ENCODE data around the gene CEP78. TPM values are rescaled to one million over a fixed set of nuclear protein-coding genes. Genes with fewer than 3 reads are reported as not detected.

CEP78 gene
- total RNA-seq, 1 donor from 2014 or later: 21.5 TPM

DNA sequence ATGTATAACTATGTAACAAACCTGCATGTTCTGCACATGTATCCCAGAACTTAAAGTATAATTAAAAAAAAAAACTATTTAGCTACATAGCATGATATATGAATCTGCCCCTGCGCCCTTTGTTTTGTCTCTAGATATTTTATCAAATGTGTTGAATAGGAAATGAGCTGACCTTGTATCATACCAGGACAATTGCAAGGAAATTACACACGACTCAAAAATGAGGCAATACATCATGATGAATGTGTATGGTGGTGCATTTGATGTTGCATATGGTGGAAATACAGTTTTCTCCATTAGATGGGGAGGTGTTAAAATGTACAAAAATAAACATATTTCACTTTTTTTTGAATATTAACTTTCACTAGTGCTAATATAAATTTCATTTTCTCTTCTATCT, 28.6 kb upstream of the CEP78 start:
- no peak for FAIRE-seq
- H3K4me1 Mint-ChIP-seq (ENCODE audit: low read depth, unreplicated experiment): peaks cover 3% of the 10 kb centered on the region

DNA sequence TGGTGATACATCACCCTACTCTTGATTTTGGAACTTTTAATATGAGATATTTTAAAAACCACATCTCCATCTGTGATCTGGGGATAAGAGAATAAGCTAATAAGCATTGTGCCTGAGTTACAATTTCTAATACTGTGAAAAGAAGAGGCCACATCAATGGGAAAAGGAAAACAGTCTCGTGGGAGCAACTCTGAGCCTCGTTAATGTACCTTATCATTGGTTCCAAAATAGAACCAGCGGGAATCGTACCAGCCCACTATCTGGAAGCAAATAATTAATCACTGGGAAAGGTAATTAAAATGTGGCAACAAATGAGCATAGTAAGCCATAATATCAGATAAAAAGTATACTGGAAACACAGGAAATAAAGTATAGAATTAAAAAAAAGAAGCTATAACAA, 28.0 kb upstream of the CEP78 start:
- TF ChIP-seq EZH2 (IDR thresholded peaks at IDR 0.05; ENCODE audit: insufficient read depth, low read length): no peak
- TF ChIP-seq, protein P1, sequence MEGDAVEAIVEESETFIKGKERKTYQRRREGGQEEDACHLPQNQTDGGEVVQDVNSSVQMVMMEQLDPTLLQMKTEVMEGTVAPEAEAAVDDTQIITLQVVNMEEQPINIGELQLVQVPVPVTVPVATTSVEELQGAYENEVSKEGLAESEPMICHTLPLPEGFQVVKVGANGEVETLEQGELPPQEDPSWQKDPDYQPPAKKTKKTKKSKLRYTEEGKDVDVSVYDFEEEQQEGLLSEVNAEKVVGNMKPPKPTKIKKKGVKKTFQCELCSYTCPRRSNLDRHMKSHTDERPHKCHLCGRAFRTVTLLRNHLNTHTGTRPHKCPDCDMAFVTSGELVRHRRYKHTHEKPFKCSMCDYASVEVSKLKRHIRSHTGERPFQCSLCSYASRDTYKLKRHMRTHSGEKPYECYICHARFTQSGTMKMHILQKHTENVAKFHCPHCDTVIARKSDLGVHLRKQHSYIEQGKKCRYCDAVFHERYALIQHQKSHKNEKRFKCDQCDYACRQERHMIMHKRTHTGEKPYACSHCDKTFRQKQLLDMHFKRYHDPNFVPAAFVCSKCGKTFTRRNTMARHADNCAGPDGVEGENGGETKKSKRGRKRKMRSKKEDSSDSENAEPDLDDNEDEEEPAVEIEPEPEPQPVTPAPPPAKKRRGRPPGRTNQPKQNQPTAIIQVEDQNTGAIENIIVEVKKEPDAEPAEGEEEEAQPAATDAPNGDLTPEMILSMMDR (IDR thresholded peaks at IDR 0.05; ENCODE audit: insufficient read depth, low read depth, low read length): no peak
- no peak overlapping the region for H3K4me3 ChIP-seq (ENCODE audit: insufficient read depth, low read depth, low read length)
- DNase-seq (ENCODE audit: low read depth) (no peak), FAIRE-seq (no peak)
- Mint-ChIP-seq H3K9me3 (ENCODE audit: unreplicated experiment) (peaks cover 2% of the 10 kb centered on the region), H3K27me3 (ENCODE audit: low read depth, unreplicated experiment) (peaks cover 2% of the 10 kb centered on the region), H3K4me1 (ENCODE audit: low read depth, unreplicated experiment) (peaks cover 7% of the 10 kb centered on the region), H3K27ac (ENCODE audit: unreplicated experiment) (no peak overlapping the region), H3K36me3 (ENCODE audit: low read depth, unreplicated experiment) (peaks cover 2% of the 10 kb centered on the region), H3K4me3 (ENCODE audit: unreplicated experiment) (no peak overlapping the region)
- H3K79me2 ChIP-seq (ENCODE audit: insufficient read depth, low read length): no peaks in the 10 kb centered on the region
- H3K9me3 ChIP-seq (ENCODE audit: insufficient read depth, low read depth, low read length): no peaks in the 10 kb centered on the region
- H3K4me2 ChIP-seq (ENCODE audit: low read length): no peak overlapping the region
- no peaks in the 10 kb centered on the region for H3K36me3 ChIP-seq (ENCODE audit: insufficient read depth, low read length)
- no peak overlapping the region for H3K27ac ChIP-seq (ENCODE audit: low read depth, low read length)
- no peaks in the 10 kb centered on the region for H3K27me3 ChIP-seq (ENCODE audit: insufficient read depth, low read length)
- H3K9ac ChIP-seq (ENCODE audit: low read length): no peak overlapping the region
- H2AFZ ChIP-seq (ENCODE audit: low read depth, low read length): no peak overlapping the region
- H3K4me1 ChIP-seq (ENCODE audit: insufficient read depth, low read length): no peaks in the 10 kb centered on the region
- no peaks in the 10 kb centered on the region for H4K20me1 ChIP-seq (ENCODE audit: insufficient read depth, low read length)

More for the DNA sequence above, 28.6 kb upstream of the CEP78 start:
- no peak overlapping the region for H3K4me3 ChIP-seq (ENCODE audit: insufficient read depth, low read depth, low read length)
- Mint-ChIP-seq H3K9me3 (ENCODE audit: unreplicated experiment) (peaks cover 2% of the 10 kb centered on the region), H3K4me3 (ENCODE audit: unreplicated experiment) (no peak overlapping the region), H3K36me3 (ENCODE audit: low read depth, unreplicated experiment) (peaks cover 2% of the 10 kb centered on the region), H3K27ac (ENCODE audit: unreplicated experiment) (no peak overlapping the region), H3K27me3 (ENCODE audit: low read depth, unreplicated experiment) (peaks cover 2% of the 10 kb centered on the region)
- H4K20me1 ChIP-seq (ENCODE audit: insufficient read depth, low read length): no peaks in the 10 kb centered on the region
- H3K4me2 ChIP-seq (ENCODE audit: low read length): no peak overlapping the region
- H3K27me3 ChIP-seq (ENCODE audit: insufficient read depth, low read length): no peaks in the 10 kb centered on the region
- DNase-seq (ENCODE audit: low read depth): no peak
- H2AFZ ChIP-seq (ENCODE audit: low read depth, low read length): no peak overlapping the region
- no peaks in the 10 kb centered on the region for H3K79me2 ChIP-seq (ENCODE audit: insufficient read depth, low read length)
- H3K27ac ChIP-seq (ENCODE audit: low read depth, low read length): no peak overlapping the region
- H3K9ac ChIP-seq (ENCODE audit: low read length): no peak overlapping the region
- no peaks in the 10 kb centered on the region for H3K36me3 ChIP-seq (ENCODE audit: insufficient read depth, low read length)
- TF ChIP-seq EZH2 (IDR thresholded peaks at IDR 0.05; ENCODE audit: insufficient read depth, low read length): no peak
- TF ChIP-seq, protein P1 (IDR thresholded peaks at IDR 0.05; ENCODE audit: insufficient read depth, low read depth, low read length): no peak
- H3K4me1 ChIP-seq (ENCODE audit: insufficient read depth, low read length): no peaks in the 10 kb centered on the region
- H3K9me3 ChIP-seq (ENCODE audit: insufficient read depth, low read depth, low read length): no peaks in the 10 kb centered on the region

DNA sequence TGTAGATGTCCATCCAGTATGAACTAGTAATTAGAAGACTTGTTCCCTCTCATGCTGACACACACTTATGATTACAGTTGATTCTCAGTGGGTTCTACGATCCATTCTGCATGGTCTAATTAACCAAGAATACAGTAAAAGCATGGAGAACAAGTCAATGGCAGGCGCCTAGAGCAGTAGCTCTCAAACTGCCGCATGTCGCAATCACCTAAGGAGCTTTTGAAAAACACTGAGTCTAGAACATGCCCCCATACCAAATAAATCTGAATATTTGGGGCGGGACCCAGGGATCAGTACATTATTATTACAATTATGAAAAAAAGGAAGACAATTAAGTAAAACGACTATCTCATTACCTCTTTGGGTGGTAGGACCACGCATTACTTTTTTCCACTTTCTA, 26.7 kb upstream of the CEP78 start:
- H3K27me3 ChIP-seq (ENCODE audit: insufficient read depth, low read length): no peaks in the 10 kb centered on the region
- no peak overlapping the region for H2AFZ ChIP-seq (ENCODE audit: low read depth, low read length)
- Mint-ChIP-seq H3K4me1 (ENCODE audit: low read depth, unreplicated experiment) (peaks cover 11% of the 10 kb centered on the region), H3K27me3 (ENCODE audit: low read depth, unreplicated experiment) (peaks cover 2% of the 10 kb centered on the region), H3K36me3 (ENCODE audit: low read depth, unreplicated experiment) (no peaks in the 10 kb centered on the region), H3K9me3 (ENCODE audit: unreplicated experiment) (peaks cover 2% of the 10 kb centered on the region), H3K4me3 (ENCODE audit: unreplicated experiment) (no peak overlapping the region), H3K27ac (ENCODE audit: unreplicated experiment) (no peak overlapping the region)
- H3K36me3 ChIP-seq (ENCODE audit: insufficient read depth, low read length): no peaks in the 10 kb centered on the region
- H3K9ac ChIP-seq (ENCODE audit: low read length): no peak overlapping the region
- no peak overlapping the region for H3K27ac ChIP-seq (ENCODE audit: low read depth, low read length)
- no peaks in the 10 kb centered on the region for H4K20me1 ChIP-seq (ENCODE audit: insufficient read depth, low read length)
- no peaks in the 10 kb centered on the region for H3K9me3 ChIP-seq (ENCODE audit: insufficient read depth, low read depth, low read length)
- no peak overlapping the region for H3K4me2 ChIP-seq (ENCODE audit: low read length)
- FAIRE-seq (no peak), DNase-seq (ENCODE audit: low read depth) (no peak)
- no peak for TF ChIP-seq EZH2 (IDR thresholded peaks at IDR 0.05; ENCODE audit: insufficient read depth, low read length)
- TF ChIP-seq, protein P1 (IDR thresholded peaks at IDR 0.05; ENCODE audit: insufficient read depth, low read depth, low read length): no peak
- H3K4me1 ChIP-seq (ENCODE audit: insufficient read depth, low read length): no peaks in the 10 kb centered on the region
- H3K4me3 ChIP-seq (ENCODE audit: insufficient read depth, low read depth, low read length): no peak overlapping the region
- H3K79me2 ChIP-seq (ENCODE audit: insufficient read depth, low read length): no peaks in the 10 kb centered on the region
